ENCODE data around the gene MAGI2. TPM values are rescaled to one million over a fixed set of nuclear protein-coding genes. Genes with fewer than 3 reads are reported as not detected.
A peak's percentile ranks its signal among the peaks of the same experiment; 100 is the strongest.

MAGI2 gene
- total and polyA plus RNA-seq, 8 donors: 1.3 to 4.0 (median 2.0) TPM

GRCh38 chr7:79332091-79332490, 121.4 kb downstream of the MAGI2 start:
- DNase-seq (no peak), ATAC-seq (no peak), FAIRE-seq (no peak)
- 0 to 31% methylated on average over 2 of the region's 2 CpGs for WGBS, 2 donors
- H3K9me3 ChIP-seq: no peaks in the 10 kb centered on the region
- TF ChIP-seq, protein P1, sequence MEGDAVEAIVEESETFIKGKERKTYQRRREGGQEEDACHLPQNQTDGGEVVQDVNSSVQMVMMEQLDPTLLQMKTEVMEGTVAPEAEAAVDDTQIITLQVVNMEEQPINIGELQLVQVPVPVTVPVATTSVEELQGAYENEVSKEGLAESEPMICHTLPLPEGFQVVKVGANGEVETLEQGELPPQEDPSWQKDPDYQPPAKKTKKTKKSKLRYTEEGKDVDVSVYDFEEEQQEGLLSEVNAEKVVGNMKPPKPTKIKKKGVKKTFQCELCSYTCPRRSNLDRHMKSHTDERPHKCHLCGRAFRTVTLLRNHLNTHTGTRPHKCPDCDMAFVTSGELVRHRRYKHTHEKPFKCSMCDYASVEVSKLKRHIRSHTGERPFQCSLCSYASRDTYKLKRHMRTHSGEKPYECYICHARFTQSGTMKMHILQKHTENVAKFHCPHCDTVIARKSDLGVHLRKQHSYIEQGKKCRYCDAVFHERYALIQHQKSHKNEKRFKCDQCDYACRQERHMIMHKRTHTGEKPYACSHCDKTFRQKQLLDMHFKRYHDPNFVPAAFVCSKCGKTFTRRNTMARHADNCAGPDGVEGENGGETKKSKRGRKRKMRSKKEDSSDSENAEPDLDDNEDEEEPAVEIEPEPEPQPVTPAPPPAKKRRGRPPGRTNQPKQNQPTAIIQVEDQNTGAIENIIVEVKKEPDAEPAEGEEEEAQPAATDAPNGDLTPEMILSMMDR (IDR thresholded peaks at IDR 0.05): no peak
- no peaks in the 10 kb centered on the region for H3K36me3 ChIP-seq
- no peak overlapping the region for H3K4me3 ChIP-seq
- H3K27ac ChIP-seq: no peak overlapping the region
- H3K4me1 ChIP-seq: no peaks in the 10 kb centered on the region
- H3K27me3 ChIP-seq: no peaks in the 10 kb centered on the region
- intact Hi-C loops (cut with DNase I): no loop called here

DNA sequence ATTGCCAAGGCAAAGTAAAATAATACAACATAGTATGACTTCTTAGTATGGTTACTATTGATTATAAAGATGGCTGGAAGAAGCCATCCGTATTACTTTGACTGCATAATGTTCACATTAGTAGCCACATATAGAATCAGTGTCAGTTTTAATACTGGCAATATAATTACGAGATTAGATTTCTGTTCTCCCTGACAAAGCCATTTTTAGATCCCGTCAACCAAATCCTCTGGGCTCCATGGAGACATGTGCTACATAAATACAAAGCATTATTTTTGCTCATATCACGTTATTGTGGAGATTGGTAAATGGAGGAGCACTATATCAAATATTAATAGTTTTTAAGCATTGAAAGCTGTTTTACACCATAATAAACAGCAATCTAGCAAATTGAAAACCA, 124.0 kb downstream of the MAGI2 start:
- H3K27me3 ChIP-seq: no peaks in the 10 kb centered on the region
- no peak overlapping the region for H3K27ac ChIP-seq
- no peak overlapping the region for H3K4me3 ChIP-seq
- no peaks in the 10 kb centered on the region for H3K36me3 ChIP-seq
- TF ChIP-seq, protein P1 (IDR thresholded peaks at IDR 0.05): no peak
- no peaks in the 10 kb centered on the region for H3K9me3 ChIP-seq
- H3K4me1 ChIP-seq: no peaks in the 10 kb centered on the region
- intact Hi-C loops (cut with DNase I): no loop called here
- DNase-seq (no peak), ATAC-seq (no peak), FAIRE-seq (no peak)
- 52 to 68% methylated on average over 4 of the region's 4 CpGs for WGBS, 2 donors

DNA sequence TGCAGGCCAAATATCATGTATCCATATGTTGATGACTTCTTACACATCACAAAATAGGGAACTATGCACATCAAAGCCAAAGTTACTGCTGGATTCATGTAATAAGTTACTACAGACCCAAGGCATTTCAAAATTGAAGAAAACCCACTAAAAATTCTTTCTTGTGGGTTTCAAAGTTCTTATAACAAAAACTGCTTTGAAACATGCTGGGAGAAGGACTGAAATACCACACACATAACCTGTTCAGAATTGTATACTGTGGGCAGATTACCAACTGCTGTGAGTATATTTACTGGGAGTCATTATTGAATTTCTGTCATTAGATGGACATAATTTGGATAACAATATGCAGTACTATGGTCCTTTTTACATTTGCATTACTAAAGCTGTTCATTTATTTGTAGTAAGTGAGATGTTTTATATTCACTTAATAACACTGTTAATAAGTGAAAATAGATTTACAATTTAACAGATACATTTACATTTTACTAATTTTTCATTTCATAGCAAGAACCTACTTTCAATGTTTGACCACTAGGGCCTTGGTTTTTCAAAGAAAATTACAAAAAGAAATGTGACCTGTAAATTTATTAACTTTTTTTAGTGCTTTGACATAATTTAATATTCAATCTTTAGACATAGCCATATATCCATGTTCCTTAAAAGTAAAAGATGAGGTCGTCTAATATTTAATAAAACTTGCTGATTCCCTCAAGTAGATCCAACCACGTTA, 132.6 kb downstream of the MAGI2 start:
- no peaks in the 10 kb centered on the region for H3K4me1 ChIP-seq
- 0 to 15% methylated on average over 2 of the region's 2 CpGs for WGBS, 2 donors
- H3K27me3 ChIP-seq: no peaks in the 10 kb centered on the region
- ATAC-seq (no peak), DNase-seq (no peak), FAIRE-seq (no peak)
- TF ChIP-seq, protein P1 (IDR thresholded peaks at IDR 0.05): no peak
- H3K4me3 ChIP-seq: no peak overlapping the region
- H3K9me3 ChIP-seq: no peaks in the 10 kb centered on the region
- intact Hi-C loops (cut with DNase I): no loop called here
- no peak overlapping the region for H3K27ac ChIP-seq
- no peaks in the 10 kb centered on the region for H3K36me3 ChIP-seq

- Histone ChIP-seq H3K27me3 (no peaks in the 10 kb centered on the region), H3K36me3 (no peaks in the 10 kb centered on the region), H3K4me3 (no peak overlapping the region), H3K4me1 (no peaks in the 10 kb centered on the region), H3K27ac (no peak overlapping the region), H3K9me3 (no peaks in the 10 kb centered on the region)
- TF ChIP-seq, protein P1 (IDR thresholded peaks at IDR 0.05): no peak
- intact Hi-C loops (cut with DNase I): no loop called here
- WGBS, 2 donors: 66 to 69% methylated on average over 1 of the region's 1 CpG
- FAIRE-seq (no peak), DNase-seq (no peak), ATAC-seq (no peak)
Measured at GRCh38 chr7:79319369-79319768, 134.1 kb downstream of the MAGI2 start.

DNA sequence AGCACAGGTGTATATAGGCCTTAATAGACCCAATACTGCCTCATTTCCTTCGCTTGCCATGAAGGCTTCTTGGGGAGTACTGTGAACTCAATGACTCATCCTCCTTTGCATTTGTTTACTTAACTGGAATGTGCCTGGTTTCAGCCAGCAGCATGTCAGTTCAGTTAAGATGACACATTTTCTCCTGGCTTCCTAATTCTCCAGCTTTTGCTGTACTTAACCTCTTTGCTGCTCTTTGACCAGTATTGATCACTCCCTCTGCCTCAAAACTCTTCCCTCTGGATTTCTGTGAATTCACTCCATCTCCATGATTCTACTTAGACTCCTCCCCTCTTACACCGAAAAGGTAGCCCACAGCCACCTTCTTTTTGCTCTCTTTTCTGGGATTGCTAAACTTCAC, 135.7 kb downstream of the MAGI2 start:
- no peaks in the 10 kb centered on the region for H3K27me3 ChIP-seq
- H3K9me3 ChIP-seq: no peaks in the 10 kb centered on the region
- FAIRE-seq (no peak), DNase-seq (no peak), ATAC-seq (peak in 2 of 4 donors; percentile 40 to 43)
- H3K4me3 ChIP-seq: no peak overlapping the region
- H3K27ac ChIP-seq: no peak overlapping the region
- TF ChIP-seq, protein P1 (IDR thresholded peaks at IDR 0.05): no peak
- no peaks in the 10 kb centered on the region for H3K4me1 ChIP-seq
- WGBS, 2 donors: 48 to 49% methylated on average over 2 of the region's 2 CpGs
- no peaks in the 10 kb centered on the region for H3K36me3 ChIP-seq
- intact Hi-C loops (cut with DNase I): no loop called here

All from pancreas (tissue), 10 donors.